Neutrophil (primary cell): ENCODE data around the gene SERTAD1.

Experiments
- H3K27ac ChIP-seq: fragments of 200-600 bp; sonication (generic); 2 replicates; pipeline ENCODE4 v1.5.1; 2016; ENCODE audit warnings: mild to moderate bottlenecking, moderate library complexity
- H3K27me3 ChIP-seq: fragments of 200-600 bp; sonication (generic); 2 replicates; pipeline ENCODE4 v1.6.0; 2016; ENCODE audit warnings: mild to moderate bottlenecking
- H3K36me3 ChIP-seq: fragments of 200-600 bp; sonication (generic); 2 replicates; pipeline ENCODE4 v1.5.1; 2017
- H3K4me1 ChIP-seq, 2 experiments: fragments of 200-600 bp in 1 of 2; sonication (generic) in 1 of 2; 1 replicate in 1 of 2; 2 replicates in 1 of 2; pipeline versions ENCODE4 v1.5.1 to v1.6.1; 2013 to 2016; ENCODE audit warnings: low read depth in 1 of 2, low read length in 1 of 2, mild to moderate bottlenecking in 1 of 2, moderate library complexity in 1 of 2; ENCODE audit not compliant: control insufficient read depth in 1 of 2, insufficient read depth in 1 of 2
- H3K4me3 ChIP-seq, 2 experiments: fragments of 200-600 bp in 1 of 2; sonication (generic) in 1 of 2; 1 replicate in 1 of 2; 2 replicates in 1 of 2; pipeline ENCODE4 v1.5.1; 2013 to 2016; ENCODE audit warnings: low read depth in 1 of 2, low read length in 1 of 2, mild to moderate bottlenecking in 1 of 2, moderate library complexity in 1 of 2
- H3K9me3 ChIP-seq: fragments of 200-600 bp; sonication (generic); 2 replicates; pipeline ENCODE4 v1.5.1; 2016
- CTCF ChIP-seq: fragments of 200-600 bp; sonication (generic); IDR thresholded peaks from 2 replicates; pipeline ENCODE4 v1.5.1; 2016; ENCODE audit warnings: antibody characterized with exemption

Gene SERTAD1

DNA sequence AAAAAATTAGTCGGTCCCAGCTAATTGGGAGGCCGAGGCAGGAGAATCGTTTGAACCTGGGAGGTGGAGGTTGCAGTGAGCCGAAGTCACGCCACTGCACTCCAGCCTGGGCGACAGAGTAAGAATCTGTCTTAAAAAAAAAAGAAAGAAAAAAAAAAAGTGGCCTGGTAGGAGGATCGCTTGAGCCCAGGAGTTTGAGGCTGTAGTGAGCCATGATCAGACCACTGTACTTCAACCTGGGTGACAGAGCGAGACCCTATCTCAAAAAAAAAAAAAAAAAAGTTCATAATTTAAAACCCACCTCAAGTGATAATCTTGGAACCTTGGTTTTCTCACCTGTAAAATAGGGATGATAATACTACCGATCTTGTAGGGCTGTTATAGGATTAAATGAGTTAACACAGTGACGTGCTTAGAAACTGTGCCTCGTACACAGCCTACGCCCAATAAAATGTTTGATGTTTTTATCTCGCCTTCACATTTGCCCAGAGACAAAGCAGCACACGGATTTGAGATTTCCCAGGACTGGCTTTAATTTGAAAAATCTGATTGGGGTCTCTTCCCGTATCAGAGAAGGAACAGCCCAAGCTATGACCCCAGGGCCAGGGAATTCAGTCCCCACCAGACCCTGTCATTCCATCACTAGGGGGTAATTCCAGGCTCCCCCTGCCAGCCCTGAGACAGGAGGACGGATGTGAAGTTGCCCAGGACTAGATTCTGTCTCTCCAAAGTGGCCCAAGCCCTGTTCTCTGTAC, 3.6 kb downstream of the SERTAD1 start:
- Histone ChIP-seq H3K27ac (peak overlapping the region; percentile 92), H3K9me3 (no peaks in the 10 kb centered on the region), H3K27me3 (no peaks in the 10 kb centered on the region), H3K36me3 (peaks cover 10% of the 10 kb centered on the region), H3K4me1 (peaks cover 36 to 42% of the 10 kb centered on the region in 2 experiments), H3K4me3 (no peak overlapping the region)
- no peak for TF ChIP-seq CTCF

- no peaks in the 10 kb centered on the region for H3K9me3 ChIP-seq
- peak overlapping the region; percentile 92 for H3K27ac ChIP-seq
- TF ChIP-seq CTCF: peak; percentile 73
- peaks cover 10% of the 10 kb centered on the region for H3K36me3 ChIP-seq
- peak overlapping the region; percentile 89 to 93 for H3K4me3 ChIP-seq
- peaks cover 42 to 46% of the 10 kb centered on the region in 2 experiments for H3K4me1 ChIP-seq
- no peaks in the 10 kb centered on the region for H3K27me3 ChIP-seq
These were observed 4.7 kb downstream of the SERTAD1 start for GRCh38 chr19:40420766-40421765.

- peak overlapping the region; percentile 89 to 93 for H3K4me3 ChIP-seq
- H3K4me1 ChIP-seq: peaks cover 47 to 51% of the 10 kb centered on the region in 2 experiments
- no peaks in the 10 kb centered on the region for H3K27me3 ChIP-seq
- TF ChIP-seq CTCF: no peak
- peak overlapping the region; percentile 92 for H3K27ac ChIP-seq
- peaks cover 10% of the 10 kb centered on the region for H3K36me3 ChIP-seq
- H3K9me3 ChIP-seq: no peaks in the 10 kb centered on the region
These were observed 5.4 kb downstream of the SERTAD1 start for GRCh38 chr19:40420451-40420765.

DNA sequence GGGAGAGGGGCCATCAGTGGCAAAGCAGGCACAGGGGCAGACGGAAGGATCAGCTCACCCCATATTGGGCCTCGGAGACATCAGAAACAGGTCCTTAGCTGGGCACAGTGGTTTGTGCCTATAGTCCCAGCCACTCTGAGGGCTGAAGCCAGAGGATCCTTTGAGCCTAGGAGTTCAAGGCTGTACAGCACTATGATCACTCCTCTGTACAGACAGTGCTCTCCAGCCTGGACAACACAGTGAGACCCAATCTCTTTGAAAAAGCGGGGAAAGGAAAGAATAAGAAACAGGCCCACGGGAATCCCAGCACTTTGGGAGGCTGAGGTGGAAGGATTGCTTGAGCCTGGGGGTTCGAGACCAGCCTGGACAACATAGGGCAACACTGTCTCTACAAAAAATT, 6.0 kb downstream of the SERTAD1 start:
- H3K4me3 ChIP-seq: no peak overlapping the region
- peaks cover 10% of the 10 kb centered on the region for H3K36me3 ChIP-seq
- no peaks in the 10 kb centered on the region for H3K9me3 ChIP-seq
- H3K4me1 ChIP-seq: peaks cover 50 to 53% of the 10 kb centered on the region in 2 experiments
- no peak overlapping the region for H3K27ac ChIP-seq
- TF ChIP-seq CTCF: no peak
- H3K27me3 ChIP-seq: no peaks in the 10 kb centered on the region

- Histone ChIP-seq H3K27me3 (no peaks in the 10 kb centered on the region), H3K4me3 (no peak overlapping the region), H3K36me3 (peaks cover 10% of the 10 kb centered on the region), H3K9me3 (no peaks in the 10 kb centered on the region), H3K27ac (no peak overlapping the region), H3K4me1 (peaks cover 45 to 49% of the 10 kb centered on the region in 2 experiments)
- no peak for TF ChIP-seq CTCF
These were observed 6.7 kb downstream of the SERTAD1 start for GRCh38 chr19:40419066-40419612.
